Gastroesophageal sphincter (tissue), 4 donors: Measurements from ENCODE around the gene BARHL2. TPM values are rescaled to one million over a fixed set of nuclear protein-coding genes. Genes with fewer than 3 reads are reported as not detected.

Experiments used
- ATAC-seq: fragments of 150-250 bp; one replicate; pipeline ENCODE4 v1.9.1; 2016; ENCODE audit warnings: mild to moderate bottlenecking, moderate library complexity
- H3K27ac ChIP-seq, 4 donors: fragments of 200-600 bp; sonication (generic) in 3 of 4; 1 replicate in 3 of 4; 2 replicates in 1 of 4; pipeline ENCODE4 v1.5.1; 2016 to 2019
- H3K27me3 ChIP-seq: fragments of 200-600 bp; sonication (generic); one replicate; pipeline ENCODE4 v1.5.1; 2019
- H3K36me3 ChIP-seq, 2 donors: fragments of 200-600 bp; sonication (generic); one replicate each; pipeline ENCODE4 v1.5.1; 2019; ENCODE audit warnings: control low read depth in 1 of 2
- H3K4me1 ChIP-seq, 3 donors: fragments of 200-600 bp; sonication (generic); 1 replicate in 2 of 3; 2 replicates in 1 of 3; pipeline ENCODE4 v1.5.1; 2016 to 2019; ENCODE audit warnings: control low read depth in 2 of 3
- H3K4me3 ChIP-seq, 2 donors: fragments of 200-600 bp; sonication (generic); one replicate each; pipeline ENCODE4 v1.5.1; 2019; ENCODE audit warnings: mild to moderate bottlenecking in 1 of 2, moderate library complexity in 1 of 2
- H3K9me3 ChIP-seq, 3 donors: fragments of 200-600 bp; sonication (generic); one replicate each; pipeline ENCODE4 v1.5.1; 2017 to 2019; ENCODE audit warnings: control low read depth in 2 of 3
- EP300 ChIP-seq: sonication (generic); formaldehyde crosslinking; IDR thresholded peaks from one replicate; pipeline ENCODE4 v1.6.1; 2017; ENCODE audit warnings: antibody characterized with exemption, mild to moderate bottlenecking
- POLR2A ChIP-seq, 2 donors: fragments of 450-650 bp; IDR thresholded peaks; one replicate each; pipeline ENCODE4 v1.6.1; 2017; ENCODE audit warnings: antibody characterized with exemption in 2 of 2, mild to moderate bottlenecking in 2 of 2, moderate library complexity in 1 of 2
- POLR2AphosphoS5 ChIP-seq: sonication (generic); formaldehyde crosslinking; IDR thresholded peaks from one replicate; pipeline ENCODE4 v1.6.1; 2017; ENCODE audit warnings: antibody characterized with exemption
- WGBS, 2 donors: methylation state at CpG; one replicate each; pipeline ENCODE4 v1.1.5; 2018; ENCODE audit warnings: low coverage in 1 of 2; 5-methylcytosine and 5-hydroxymethylcytosine counted together
- total RNA-seq, 4 donors: library from RNA; depleted of rRNA; stranded (reverse); fragments of >200 nt; gene quantifications; one replicate each; pipeline ENCODE4 v1.1.0, GENCODE V29; 2016
- TF ChIP-seq, protein P1 (sequence below), 4 experiments: fragments of 200-600 bp in 2 of 4; fragments of 450-650 bp in 2 of 4; sonication (generic) in 1 of 4; IDR thresholded peaks; one replicate each; pipeline ENCODE4 v1.5.1; 2017 to 2019; ENCODE audit warnings: antibody characterized with exemption in 4 of 4, mild to moderate bottlenecking in 2 of 4, moderate library complexity in 2 of 4

Gene BARHL2
- total RNA-seq, 4 donors from 2014 or later: not detected

DNA sequence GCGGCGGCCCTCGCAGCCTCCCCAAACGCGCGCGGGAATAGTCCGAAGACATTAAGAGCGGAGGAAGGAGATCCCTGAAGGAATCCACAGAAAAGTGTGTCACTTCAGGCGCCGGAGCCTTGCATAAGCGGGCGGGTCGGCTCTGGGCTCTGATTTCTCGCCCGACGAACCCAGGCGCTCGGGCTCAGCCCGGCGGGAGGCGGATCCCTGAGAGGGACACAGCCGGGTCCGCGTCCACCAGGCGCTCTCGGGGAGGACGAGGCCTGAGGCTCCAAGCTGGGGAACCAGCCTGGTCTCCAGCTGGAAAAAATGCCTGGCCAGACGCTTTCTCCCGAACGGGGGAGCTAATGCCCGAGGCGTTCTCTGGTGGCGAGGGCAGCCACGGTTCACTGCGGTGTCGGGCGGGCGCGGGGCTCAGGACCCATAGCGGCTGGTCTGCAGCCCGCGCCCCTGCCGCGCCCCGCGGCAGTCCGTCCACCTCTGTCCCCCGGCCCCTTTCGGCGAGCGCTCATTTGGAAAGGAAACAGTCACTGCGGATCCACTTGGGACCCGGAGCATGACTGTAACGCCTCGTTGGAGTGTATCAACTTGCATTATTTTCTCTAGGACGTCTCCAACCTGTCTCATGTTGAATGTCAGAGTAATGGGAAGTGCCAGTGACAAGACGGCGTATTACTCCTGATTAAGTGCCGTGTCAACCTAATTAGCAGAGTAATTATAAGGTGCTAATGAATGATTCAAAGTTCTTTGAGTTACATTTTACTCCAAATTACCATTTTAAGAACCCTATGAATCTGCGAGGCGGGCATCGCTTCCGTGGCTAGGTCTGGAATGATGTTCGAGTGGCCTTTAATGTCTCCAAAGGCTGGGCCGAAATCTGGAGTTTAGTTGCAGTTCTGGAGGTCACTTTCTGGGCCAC, 1.6 kb upstream of the BARHL2 start:
- Histone ChIP-seq H3K27me3 (peaks cover 100% of the 10 kb centered on the region), H3K27ac (no peak overlapping the region), H3K4me1 (peaks cover 0 to 49% (median 11%) of the 10 kb centered on the region in 3 donors), H3K4me3 (peak overlapping the region in 1 of 2 donors; percentile 46), H3K9me3 (peaks cover 0 to 19% (median 0%) of the 10 kb centered on the region in 3 donors), H3K36me3 (no peaks in the 10 kb centered on the region)
- no peak for ATAC-seq
- no peak for TF ChIP-seq POLR2A (IDR thresholded peaks at IDR 0.05)
- no peak for TF ChIP-seq EP300
- TF ChIP-seq, protein P1, sequence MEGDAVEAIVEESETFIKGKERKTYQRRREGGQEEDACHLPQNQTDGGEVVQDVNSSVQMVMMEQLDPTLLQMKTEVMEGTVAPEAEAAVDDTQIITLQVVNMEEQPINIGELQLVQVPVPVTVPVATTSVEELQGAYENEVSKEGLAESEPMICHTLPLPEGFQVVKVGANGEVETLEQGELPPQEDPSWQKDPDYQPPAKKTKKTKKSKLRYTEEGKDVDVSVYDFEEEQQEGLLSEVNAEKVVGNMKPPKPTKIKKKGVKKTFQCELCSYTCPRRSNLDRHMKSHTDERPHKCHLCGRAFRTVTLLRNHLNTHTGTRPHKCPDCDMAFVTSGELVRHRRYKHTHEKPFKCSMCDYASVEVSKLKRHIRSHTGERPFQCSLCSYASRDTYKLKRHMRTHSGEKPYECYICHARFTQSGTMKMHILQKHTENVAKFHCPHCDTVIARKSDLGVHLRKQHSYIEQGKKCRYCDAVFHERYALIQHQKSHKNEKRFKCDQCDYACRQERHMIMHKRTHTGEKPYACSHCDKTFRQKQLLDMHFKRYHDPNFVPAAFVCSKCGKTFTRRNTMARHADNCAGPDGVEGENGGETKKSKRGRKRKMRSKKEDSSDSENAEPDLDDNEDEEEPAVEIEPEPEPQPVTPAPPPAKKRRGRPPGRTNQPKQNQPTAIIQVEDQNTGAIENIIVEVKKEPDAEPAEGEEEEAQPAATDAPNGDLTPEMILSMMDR (IDR thresholded peaks at IDR 0.05): no peak
- TF ChIP-seq POLR2AphosphoS5: no peak
- 4 to 6% methylated on average over 14 to 22 of the region's 66 CpGs for WGBS, 2 donors

DNA sequence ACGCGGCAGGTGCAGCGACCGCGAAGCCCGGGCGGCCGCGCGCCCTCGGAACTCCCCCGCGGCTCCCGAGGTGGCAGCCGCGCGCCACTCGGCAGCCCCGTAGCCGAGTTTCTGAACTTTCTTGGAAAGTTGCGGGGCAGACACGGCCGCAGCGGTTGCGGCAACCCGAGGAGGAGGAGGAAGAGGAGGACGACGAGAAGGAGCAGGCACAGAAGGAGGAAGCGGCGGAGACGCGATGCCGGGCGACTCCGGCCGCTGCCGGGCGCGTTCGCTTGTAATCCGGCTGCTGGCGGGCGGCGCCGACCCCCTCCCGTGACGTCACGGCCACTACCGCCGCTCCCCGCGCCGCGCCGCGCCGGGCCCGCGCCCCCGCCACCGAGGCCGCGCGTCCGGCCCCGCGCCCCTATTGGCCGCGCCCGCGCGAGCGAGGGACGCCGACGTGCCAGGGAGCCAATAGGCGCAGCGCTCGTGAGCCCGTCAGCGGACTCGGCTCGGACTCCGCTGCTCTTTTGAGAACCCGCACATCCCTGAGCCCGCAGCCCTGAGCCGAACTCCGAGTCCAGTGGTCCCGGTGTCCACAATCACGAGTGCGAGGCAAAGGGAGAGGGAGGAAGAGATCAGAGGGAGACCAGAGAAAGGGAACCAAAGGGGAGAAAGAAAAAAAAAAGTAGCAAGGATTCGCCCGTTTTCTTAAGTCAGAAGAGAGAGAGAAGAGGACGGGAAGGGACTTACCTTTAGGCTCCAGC, 736 bp upstream of the BARHL2 start:
- TF ChIP-seq POLR2AphosphoS5 (no peak), POLR2A (IDR thresholded peaks at IDR 0.05) (no peak), EP300 (no peak)
- TF ChIP-seq, protein P1 (IDR thresholded peaks at IDR 0.05): no peak
- 0 to 2% methylated on average over 3 to 5 of the region's 94 CpGs for WGBS, 2 donors
- H3K27ac ChIP-seq: no peak overlapping the region
- no peaks in the 10 kb centered on the region for H3K36me3 ChIP-seq
- H3K27me3 ChIP-seq: peaks cover 100% of the 10 kb centered on the region
- peak overlapping the region in 1 of 2 donors; percentile 46 for H3K4me3 ChIP-seq
- H3K9me3 ChIP-seq: peaks cover 0 to 19% (median 0%) of the 10 kb centered on the region in 3 donors
- peaks cover 0 to 44% (median 11%) of the 10 kb centered on the region in 3 donors for H3K4me1 ChIP-seq
- peak; percentile 51 for ATAC-seq

DNA sequence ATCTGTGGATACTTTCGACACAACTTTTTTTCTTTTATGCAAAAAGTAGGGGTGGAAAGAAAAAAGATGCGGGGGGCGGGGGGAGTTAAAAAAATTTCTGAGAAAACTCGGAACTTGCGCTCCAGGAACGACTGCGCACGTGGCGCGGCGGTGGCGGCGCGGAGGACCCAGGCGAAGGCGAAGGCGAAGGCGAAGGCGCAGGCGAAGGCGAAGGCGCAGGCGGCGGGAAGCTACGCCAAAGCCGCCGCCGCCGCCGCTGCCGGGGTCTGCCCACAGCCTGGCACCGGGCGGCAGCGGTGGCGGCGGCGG, 208 bp upstream of the BARHL2 start:
- H3K4me3 ChIP-seq: peak overlapping the region in 1 of 2 donors; percentile 46
- TF ChIP-seq EP300 (no peak), POLR2A (IDR thresholded peaks at IDR 0.05) (no peak), POLR2AphosphoS5 (no peak)
- TF ChIP-seq, protein P1 (IDR thresholded peaks at IDR 0.05): no peak
- no peak overlapping the region for H3K27ac ChIP-seq
- no peak for ATAC-seq
- peaks cover 0 to 19% (median 0%) of the 10 kb centered on the region in 3 donors for H3K9me3 ChIP-seq
- peaks cover 0 to 44% (median 11%) of the 10 kb centered on the region in 3 donors for H3K4me1 ChIP-seq
- H3K27me3 ChIP-seq: peaks cover 100% of the 10 kb centered on the region
- WGBS, 2 donors: 11% methylated on average over 17 of the region's 37 CpGs; no CpG with 5 or more reads in 1 of the 2 donors
- no peaks in the 10 kb centered on the region for H3K36me3 ChIP-seq

DNA sequence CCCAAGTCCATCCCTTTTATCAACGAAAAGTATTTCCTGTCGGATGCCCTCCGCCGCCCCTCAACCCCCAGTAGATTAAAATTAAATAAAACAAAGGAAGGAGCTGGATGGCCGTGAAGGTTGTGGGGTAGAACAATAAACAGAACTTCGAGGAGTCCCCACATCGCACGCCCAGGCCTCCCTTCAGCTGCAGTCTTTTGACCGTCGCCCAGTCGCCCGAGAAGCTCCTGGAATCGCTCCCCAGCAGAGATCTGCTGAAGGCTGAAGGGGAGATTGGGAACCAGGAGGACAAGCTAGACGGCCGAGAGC, 905 bp downstream of the BARHL2 start:
- no peak overlapping the region for H3K4me3 ChIP-seq
- ATAC-seq: no peak
- no peak for TF ChIP-seq POLR2AphosphoS5
- TF ChIP-seq, protein P1 (IDR thresholded peaks at IDR 0.05): no peak
- TF ChIP-seq EP300: no peak
- no peak for TF ChIP-seq POLR2A (IDR thresholded peaks at IDR 0.05)
- no peaks in the 10 kb centered on the region for H3K36me3 ChIP-seq
- H3K4me1 ChIP-seq: peaks cover 0 to 44% (median 11%) of the 10 kb centered on the region in 3 donors
- H3K27me3 ChIP-seq: peaks cover 100% of the 10 kb centered on the region
- no peak overlapping the region for H3K27ac ChIP-seq
- H3K9me3 ChIP-seq: peaks cover 0 to 16% (median 0%) of the 10 kb centered on the region in 3 donors
- WGBS, 2 donors: 4% methylated on average over 8 of the region's 15 CpGs; no CpG with 5 or more reads in 1 of the 2 donors
